Transverse colon (tissue), 4 donors: ENCODE measurements around the gene PARVA.

Experiments
- CTCF ChIP-seq, 5 experiments: fragments of 200-600 bp in 3 of 5; fragments of 450-650 bp in 2 of 5; sonication (generic) in 3 of 5; IDR thresholded peaks; 1 replicate in 2 of 5; 2 replicates in 3 of 5; pipeline ENCODE4 v1.5.1; 2016 to 2017; ENCODE audit warnings: antibody characterized with exemption in 5 of 5, inconsistent platforms in 3 of 5, mild to moderate bottlenecking in 2 of 5, moderate library complexity in 1 of 5
- EP300 ChIP-seq: sonication (generic); formaldehyde crosslinking; IDR thresholded peaks from one replicate; pipeline ENCODE4 v1.6.1; 2017; ENCODE audit warnings: antibody characterized with exemption, low read depth
- POLR2A ChIP-seq: fragments of 450-650 bp; IDR thresholded peaks from one replicate; pipeline ENCODE4 v1.6.1; 2016; ENCODE audit warnings: antibody characterized with exemption, mild to moderate bottlenecking, moderate library complexity
- POLR2AphosphoS5 ChIP-seq, 3 donors: sonication (generic); formaldehyde crosslinking; IDR thresholded peaks; one replicate each; pipeline ENCODE4 v1.6.1; 2016; ENCODE audit warnings: antibody characterized with exemption in 3 of 3

- TF ChIP-seq POLR2A (no peak), CTCF (IDR thresholded peaks at IDR 0.05) (no peak), POLR2AphosphoS5 (IDR thresholded peaks at IDR 0.05) (no peak), EP300 (no peak)
Measured at GRCh38 chr11:12523180-12523924, 146.0 kb downstream of the PARVA start.
